ENCODE results near the gene YY1. TPM values are rescaled to one million over a fixed set of nuclear protein-coding genes. Genes with fewer than 3 reads are reported as not detected.

YY1 gene
- total RNA-seq, 1 donor from 2014 or later = 58.9 TPM

GRCh38 chr14:100317912-100318808 is 79.2 kb downstream of the YY1 start:
- Histone ChIP-seq H4K20me1 (ENCODE audit: low read depth) (no peaks in the 10 kb centered on the region), H3K36me3 (no peaks in the 10 kb centered on the region), H3K79me2 (ENCODE audit: low read depth) (no peaks in the 10 kb centered on the region), H3K9me3 (ENCODE audit: low read depth) (no peaks in the 10 kb centered on the region), H3K4me3 (no peak overlapping the region), H3K9ac (no peak overlapping the region), H3K27ac (no peak overlapping the region), H3K4me2 (no peak overlapping the region), H2AFZ (replicated peaks) (peak overlapping the region; percentile 83), H3F3A (ENCODE audit: low read depth) (peaks cover 6% of the 10 kb centered on the region), H3K27me3 (no peaks in the 10 kb centered on the region), H3K4me1 (peaks cover 6% of the 10 kb centered on the region)
- Mint-ChIP-seq H3K4me3 (no peak overlapping the region), H3K27ac (no peak overlapping the region), H3K4me1 (peaks cover 13% of the 10 kb centered on the region), H3K9me3 (peaks cover 3% of the 10 kb centered on the region), H3K27me3 (ENCODE audit: insufficient read depth, low read depth) (no peaks in the 10 kb centered on the region), H3K36me3 (no peaks in the 10 kb centered on the region)
- DNase-seq (ENCODE audit: low spot score) = peak; percentile 80
- no peak for TF ChIP-seq EZH2phosphoT487 (IDR thresholded peaks at IDR 0.05)
- TF ChIP-seq CTCF (IDR thresholded peaks at IDR 0.05) = peak; percentile 77
- TF ChIP-seq EZH2 (IDR thresholded peaks at IDR 0.05) = no peak

GRCh38 chr14:100320157-100320856 is 81.4 kb downstream of the YY1 start:
- H3K27ac Mint-ChIP-seq = no peak overlapping the region

GRCh38 chr14:100321473-100322137 is 82.7 kb downstream of the YY1 start:
- peaks cover 8% of the 10 kb centered on the region for H3K4me1 Mint-ChIP-seq

More at GRCh38 chr14:100320157-100320856, 81.4 kb downstream of the YY1 start:
- H3K27ac ChIP-seq = no peak overlapping the region
- TF ChIP-seq EZH2 (IDR thresholded peaks at IDR 0.05) = no peak
- no peak for TF ChIP-seq CTCF (IDR thresholded peaks at IDR 0.05)
- no peak for TF ChIP-seq EZH2phosphoT487 (IDR thresholded peaks at IDR 0.05)
- peaks cover 8% of the 10 kb centered on the region for H3K4me1 Mint-ChIP-seq
- H3F3A ChIP-seq (ENCODE audit: low read depth) = peaks cover 6% of the 10 kb centered on the region
- no peaks in the 10 kb centered on the region for H3K27me3 ChIP-seq
- H3K36me3 Mint-ChIP-seq = no peaks in the 10 kb centered on the region
- no peaks in the 10 kb centered on the region for H3K79me2 ChIP-seq (ENCODE audit: low read depth)
- no peak overlapping the region for H3K9ac ChIP-seq
- no peak overlapping the region for H3K4me3 Mint-ChIP-seq
- peaks cover 6% of the 10 kb centered on the region for H3K4me1 ChIP-seq
- no peak overlapping the region for H2AFZ ChIP-seq (replicated peaks)
- DNase-seq (ENCODE audit: low spot score) = no peak
- H3K4me3 ChIP-seq = no peak overlapping the region
- H3K36me3 ChIP-seq = no peaks in the 10 kb centered on the region
- no peaks in the 10 kb centered on the region for H3K9me3 ChIP-seq (ENCODE audit: low read depth)
- no peaks in the 10 kb centered on the region for H3K9me3 Mint-ChIP-seq
- H3K4me2 ChIP-seq = no peak overlapping the region
- peaks cover 2% of the 10 kb centered on the region for H3K27me3 Mint-ChIP-seq (ENCODE audit: insufficient read depth, low read depth)
- no peaks in the 10 kb centered on the region for H4K20me1 ChIP-seq (ENCODE audit: low read depth)

More at GRCh38 chr14:100321473-100322137, 82.7 kb downstream of the YY1 start:
- peaks cover 6% of the 10 kb centered on the region for H3K4me1 ChIP-seq
- no peak overlapping the region for H3K4me3 ChIP-seq
- no peaks in the 10 kb centered on the region for H3K79me2 ChIP-seq (ENCODE audit: low read depth)
- H3K27me3 Mint-ChIP-seq (ENCODE audit: insufficient read depth, low read depth) = peaks cover 4% of the 10 kb centered on the region
- no peak overlapping the region for H3K4me2 ChIP-seq
- H3K27ac ChIP-seq = no peak overlapping the region
- no peak overlapping the region for H3K4me3 Mint-ChIP-seq
- H3K9ac ChIP-seq = no peak overlapping the region
- H3K27ac Mint-ChIP-seq = no peak overlapping the region
- no peaks in the 10 kb centered on the region for H3K9me3 ChIP-seq (ENCODE audit: low read depth)
- peaks cover 6% of the 10 kb centered on the region for H3F3A ChIP-seq (ENCODE audit: low read depth)
- no peak for DNase-seq (ENCODE audit: low spot score)
- H3K36me3 ChIP-seq = no peaks in the 10 kb centered on the region
- no peaks in the 10 kb centered on the region for H3K27me3 ChIP-seq
- no peaks in the 10 kb centered on the region for H3K9me3 Mint-ChIP-seq
- H3K36me3 Mint-ChIP-seq = no peaks in the 10 kb centered on the region
- no peak for TF ChIP-seq EZH2phosphoT487 (IDR thresholded peaks at IDR 0.05)
- no peak for TF ChIP-seq CTCF (IDR thresholded peaks at IDR 0.05)
- no peak for TF ChIP-seq EZH2 (IDR thresholded peaks at IDR 0.05)
- no peak overlapping the region for H2AFZ ChIP-seq (replicated peaks)
- no peaks in the 10 kb centered on the region for H4K20me1 ChIP-seq (ENCODE audit: low read depth)

All from neural progenitor cell (in vitro differentiated cells).